ENCODE data around the gene GHDC.

Gene GHDC

GRCh38 chr17:42197564-42198156 lies 3.4 kb upstream of the GHDC start:
- DNase-seq (ENCODE audit: low read depth), result no peak
- H3K4me3 ChIP-seq (ENCODE audit: control insufficient read depth, low read depth, low read length), result no peak overlapping the region
- TF ChIP-seq CTCF (IDR thresholded peaks at IDR 0.05; ENCODE audit: control insufficient read depth, insufficient read depth, low read depth, low read length, missing control alignments), result no peak

GRCh38 chr17:42193216-42193968 lies 902 bp downstream of the GHDC start:
- H3K4me3 ChIP-seq (ENCODE audit: control insufficient read depth, low read depth, low read length), result peak overlapping the region; percentile 68
- no peak for TF ChIP-seq CTCF (IDR thresholded peaks at IDR 0.05; ENCODE audit: control insufficient read depth, insufficient read depth, low read depth, low read length, missing control alignments)
- no peak for DNase-seq (ENCODE audit: low read depth)

GRCh38 chr17:42192189-42193126 lies 1.8 kb downstream of the GHDC start:
- TF ChIP-seq CTCF (IDR thresholded peaks at IDR 0.05; ENCODE audit: control insufficient read depth, insufficient read depth, low read depth, low read length, missing control alignments), result no peak
- no peak for DNase-seq (ENCODE audit: low read depth)
- no peak overlapping the region for H3K4me3 ChIP-seq (ENCODE audit: control insufficient read depth, low read depth, low read length)

GRCh38 chr17:42191275-42191608 lies 3.1 kb downstream of the GHDC start:
- H3K4me3 ChIP-seq (ENCODE audit: control insufficient read depth, low read depth, low read length), result no peak overlapping the region
- no peak for DNase-seq (ENCODE audit: low read depth)
- TF ChIP-seq CTCF (IDR thresholded peaks at IDR 0.05; ENCODE audit: control insufficient read depth, insufficient read depth, low read depth, low read length, missing control alignments), result no peak

- no peak overlapping the region for H3K4me3 ChIP-seq (ENCODE audit: control insufficient read depth, low read depth, low read length)
- no peak for DNase-seq (ENCODE audit: low read depth)
- no peak for TF ChIP-seq CTCF (IDR thresholded peaks at IDR 0.05; ENCODE audit: control insufficient read depth, insufficient read depth, low read depth, low read length, missing control alignments)
Measured at GRCh38 chr17:42190491-42191274, 3.6 kb downstream of the GHDC start.

- no peak for TF ChIP-seq CTCF (IDR thresholded peaks at IDR 0.05; ENCODE audit: control insufficient read depth, insufficient read depth, low read depth, low read length, missing control alignments)
- no peak for DNase-seq (ENCODE audit: low read depth)
- H3K4me3 ChIP-seq (ENCODE audit: control insufficient read depth, low read depth, low read length), result no peak overlapping the region
Measured at GRCh38 chr17:42189651-42189965, 4.7 kb downstream of the GHDC start.
